Neural cell (in vitro differentiated cells): ENCODE results near the gene CRYGD.

Source experiments
- CTCF ChIP-seq: fragments of 450-650 bp; IDR thresholded peaks from 2 replicates; pipeline ENCODE4 v1.5.1; 2014; ENCODE audit warnings: antibody characterized with exemption, mild to moderate bottlenecking, moderate library complexity; ENCODE audit not compliant: poor library complexity, severe bottlenecking
- EP300 ChIP-seq: fragments of 450-650 bp; conservative IDR thresholded peaks from 2 replicates; pipeline ENCODE4 v1.6.1; 2014; ENCODE audit warnings: antibody characterized with exemption, mild to moderate bottlenecking, moderate library complexity; ENCODE audit not compliant: poor library complexity, severe bottlenecking
- POLR2AphosphoS5 ChIP-seq: IDR thresholded peaks from 2 replicates; pipeline ENCODE4 v1.6.1; 2012
- RAD21 ChIP-seq: fragments of 450-650 bp; conservative IDR thresholded peaks from 2 replicates; pipeline ENCODE4 v1.6.1; 2014; ENCODE audit warnings: antibody characterized with exemption, mild to moderate bottlenecking, moderate library complexity
- REST ChIP-seq: IDR thresholded peaks from 2 replicates; pipeline ENCODE4 v1.6.1; 2012; ENCODE audit warnings: borderline replicate concordance
- TAF1 ChIP-seq: IDR thresholded peaks from 2 replicates; pipeline ENCODE4 v1.6.1; 2012; ENCODE audit warnings: low read depth

- no peak for TF ChIP-seq CTCF
- no peak for TF ChIP-seq RAD21
- no peak for TF ChIP-seq TAF1
- TF ChIP-seq REST, result no peak
- TF ChIP-seq POLR2AphosphoS5, result no peak
- TF ChIP-seq EP300, result no peak
Observed at GRCh38 chr2:208164951-208165755, 40.8 kb upstream of the CRYGD start.
